Measurements from ENCODE around the gene SIL1.
"Not testable (repeated sequence)": the region's sequence is repeated elsewhere in the genome, so short reads cannot be mapped to it uniquely, and the experiment has no call there.

The SIL1 gene

GRCh38 chr5:139194486-139194885 is 3.7 kb downstream of the SIL1 start:
- Histone ChIP-seq H3K18ac (ENCODE audit: low read depth in 1 of 2, low read length in 2 of 2) (no peak overlapping the region), H2AK5ac (ENCODE audit: low read length, severe bottlenecking) (no peak overlapping the region), H2BK12ac (ENCODE audit: low read length in 2 of 2) (no peak overlapping the region), H3K14ac (ENCODE audit: low read length in 2 of 2) (no peak overlapping the region), H2AFZ (ENCODE audit: low read depth, low read length) (no peak overlapping the region), H4K8ac (ENCODE audit: low read length) (no peak overlapping the region), H3K4me1 (ENCODE audit: control insufficient read depth, insufficient read depth, low read depth, low read length) (peaks cover 2% of the 10 kb centered on the region), H3K4me3 (ENCODE audit: insufficient read depth in 1 of 2, low read depth in 1 of 2, low read length in 2 of 2) (no peak overlapping the region), H3K4me2 (ENCODE audit: low read length, poor library complexity, severe bottlenecking) (no peak overlapping the region), H3K27ac (ENCODE audit: low read length, poor library complexity, severe bottlenecking) (no peak overlapping the region), H3K79me1 (replicated peaks; ENCODE audit: low read length, poor library complexity, severe bottlenecking) (peaks cover 29% of the 10 kb centered on the region), H2BK120ac (ENCODE audit: low read depth, low read length) (no peak overlapping the region), H3K23ac (ENCODE audit: low read length in 2 of 2) (no peak overlapping the region), H2BK15ac (ENCODE audit: low read depth, poor library complexity, severe bottlenecking) (no peak overlapping the region), H3K9me3 (ENCODE audit: control insufficient read depth, low read length) (no peaks in the 10 kb centered on the region), H3K9ac (ENCODE audit: low read length) (no peak overlapping the region), H2BK5ac (ENCODE audit: low read depth, low read length, poor library complexity, severe bottlenecking) (no peak overlapping the region), H3K27me3 (ENCODE audit: control insufficient read depth in 1 of 2, insufficient read depth in 1 of 2, low read length in 2 of 2) (no peaks in the 10 kb centered on the region), H3K36me3 (ENCODE audit: control insufficient read depth in 1 of 2, insufficient read depth in 2 of 2, low read depth in 1 of 2, low read length in 2 of 2) (peaks cover 3 to 4% of the 10 kb centered on the region in 2 experiments), H4K91ac (ENCODE audit: low read length) (no peak overlapping the region), H3K4ac (ENCODE audit: low read depth in 1 of 2, low read length in 2 of 2) (no peak overlapping the region)
- WGBS = 96% methylated on average over 3 of the region's 3 CpGs
- DNase-seq = no peak

- H3K4me1 ChIP-seq (ENCODE audit: control insufficient read depth, insufficient read depth, low read depth, low read length) = peaks cover 2% of the 10 kb centered on the region
- H4K91ac ChIP-seq (ENCODE audit: low read length) = no peak overlapping the region
- no peak overlapping the region for H3K4me2 ChIP-seq (ENCODE audit: low read length, poor library complexity, severe bottlenecking)
- H2BK15ac ChIP-seq (ENCODE audit: low read depth, poor library complexity, severe bottlenecking) = no peak overlapping the region
- H3K27me3 ChIP-seq (ENCODE audit: control insufficient read depth in 1 of 2, insufficient read depth in 1 of 2, low read length in 2 of 2) = no peaks in the 10 kb centered on the region
- H2BK5ac ChIP-seq (ENCODE audit: low read depth, low read length, poor library complexity, severe bottlenecking) = no peak overlapping the region
- H2AK5ac ChIP-seq (ENCODE audit: low read length, severe bottlenecking) = no peak overlapping the region
- no peak overlapping the region for H3K4ac ChIP-seq (ENCODE audit: low read depth in 1 of 2, low read length in 2 of 2)
- peaks cover 3 to 4% of the 10 kb centered on the region in 2 experiments for H3K36me3 ChIP-seq (ENCODE audit: control insufficient read depth in 1 of 2, insufficient read depth in 2 of 2, low read depth in 1 of 2, low read length in 2 of 2)
- no peak overlapping the region for H2AFZ ChIP-seq (ENCODE audit: low read depth, low read length)
- no peak overlapping the region for H2BK120ac ChIP-seq (ENCODE audit: low read depth, low read length)
- no peak overlapping the region for H3K9ac ChIP-seq (ENCODE audit: low read length)
- no peaks in the 10 kb centered on the region for H3K9me3 ChIP-seq (ENCODE audit: control insufficient read depth, low read length)
- 100% methylated on average over 1 of the region's 1 CpG for WGBS
- DNase-seq = no peak
- H3K79me1 ChIP-seq (replicated peaks; ENCODE audit: low read length, poor library complexity, severe bottlenecking) = peaks cover 31% of the 10 kb centered on the region
- no peak overlapping the region for H4K8ac ChIP-seq (ENCODE audit: low read length)
- no peak overlapping the region for H3K4me3 ChIP-seq (ENCODE audit: insufficient read depth in 1 of 2, low read depth in 1 of 2, low read length in 2 of 2)
- H2BK12ac ChIP-seq (ENCODE audit: low read length in 2 of 2) = no peak overlapping the region
- no peak overlapping the region for H3K14ac ChIP-seq (ENCODE audit: low read length in 2 of 2)
- no peak overlapping the region for H3K18ac ChIP-seq (ENCODE audit: low read depth in 1 of 2, low read length in 2 of 2)
- no peak overlapping the region for H3K23ac ChIP-seq (ENCODE audit: low read length in 2 of 2)
- no peak overlapping the region for H3K27ac ChIP-seq (ENCODE audit: low read length, poor library complexity, severe bottlenecking)
Measured at GRCh38 chr5:139193928-139194327, 4.2 kb downstream of the SIL1 start.

GRCh38 chr5:139192906-139193305 is 5.3 kb downstream of the SIL1 start:
- H2AFZ ChIP-seq (ENCODE audit: low read depth, low read length); H3K9me3 ChIP-seq (ENCODE audit: control insufficient read depth, low read length); H2BK15ac ChIP-seq (ENCODE audit: low read depth, poor library complexity, severe bottlenecking); H3K4me1 ChIP-seq (ENCODE audit: control insufficient read depth, insufficient read depth, low read depth, low read length); H4K91ac ChIP-seq (ENCODE audit: low read length); H4K8ac ChIP-seq (ENCODE audit: low read length); H3K14ac ChIP-seq (ENCODE audit: low read length in 2 of 2); H2BK120ac ChIP-seq (ENCODE audit: low read depth, low read length); H3K4me2 ChIP-seq (ENCODE audit: low read length, poor library complexity, severe bottlenecking); H3K4me3 ChIP-seq (ENCODE audit: insufficient read depth in 1 of 2, low read depth in 1 of 2, low read length in 2 of 2); H3K36me3 ChIP-seq (ENCODE audit: control insufficient read depth in 1 of 2, insufficient read depth in 2 of 2, low read depth in 1 of 2, low read length in 2 of 2); H3K4ac ChIP-seq (ENCODE audit: low read depth in 1 of 2, low read length in 2 of 2); H2BK12ac ChIP-seq (ENCODE audit: low read length in 2 of 2); H3K23ac ChIP-seq (ENCODE audit: low read length in 2 of 2); H2BK5ac ChIP-seq (ENCODE audit: low read depth, low read length, poor library complexity, severe bottlenecking); H3K27me3 ChIP-seq (ENCODE audit: control insufficient read depth in 1 of 2, insufficient read depth in 1 of 2, low read length in 2 of 2); DNase-seq; H3K9ac ChIP-seq (ENCODE audit: low read length); H3K18ac ChIP-seq (ENCODE audit: low read depth in 1 of 2, low read length in 2 of 2); H3K27ac ChIP-seq (ENCODE audit: low read length, poor library complexity, severe bottlenecking); H2AK5ac ChIP-seq (ENCODE audit: low read length, severe bottlenecking): not testable (repeated sequence)
- 96% methylated on average over 4 of the region's 4 CpGs for WGBS
- H3K79me1 ChIP-seq (replicated peaks; ENCODE audit: low read length, poor library complexity, severe bottlenecking) = peaks cover 34% of the 10 kb centered on the region

GRCh38 chr5:139191954-139192353 is 6.2 kb downstream of the SIL1 start:
- not testable (repeated sequence) for DNase-seq; H2BK12ac ChIP-seq (ENCODE audit: low read length in 2 of 2); H2BK15ac ChIP-seq (ENCODE audit: low read depth, poor library complexity, severe bottlenecking); H3K27ac ChIP-seq (ENCODE audit: low read length, poor library complexity, severe bottlenecking); H2BK120ac ChIP-seq (ENCODE audit: low read depth, low read length); H3K4me1 ChIP-seq (ENCODE audit: control insufficient read depth, insufficient read depth, low read depth, low read length); H3K18ac ChIP-seq (ENCODE audit: low read depth in 1 of 2, low read length in 2 of 2); H4K91ac ChIP-seq (ENCODE audit: low read length); H3K4me2 ChIP-seq (ENCODE audit: low read length, poor library complexity, severe bottlenecking); H2BK5ac ChIP-seq (ENCODE audit: low read depth, low read length, poor library complexity, severe bottlenecking); H2AFZ ChIP-seq (ENCODE audit: low read depth, low read length); H3K14ac ChIP-seq (ENCODE audit: low read length in 2 of 2); H3K4me3 ChIP-seq (ENCODE audit: insufficient read depth in 1 of 2, low read depth in 1 of 2, low read length in 2 of 2); H3K36me3 ChIP-seq (ENCODE audit: control insufficient read depth in 1 of 2, insufficient read depth in 2 of 2, low read depth in 1 of 2, low read length in 2 of 2); H3K23ac ChIP-seq (ENCODE audit: low read length in 2 of 2); H3K9me3 ChIP-seq (ENCODE audit: control insufficient read depth, low read length); H3K27me3 ChIP-seq (ENCODE audit: control insufficient read depth in 1 of 2, insufficient read depth in 1 of 2, low read length in 2 of 2); H4K8ac ChIP-seq (ENCODE audit: low read length); H3K9ac ChIP-seq (ENCODE audit: low read length); H2AK5ac ChIP-seq (ENCODE audit: low read length, severe bottlenecking); H3K4ac ChIP-seq (ENCODE audit: low read depth in 1 of 2, low read length in 2 of 2)
- WGBS = 93% methylated on average over 3 of the region's 3 CpGs
- H3K79me1 ChIP-seq (replicated peaks; ENCODE audit: low read length, poor library complexity, severe bottlenecking) = peaks cover 32% of the 10 kb centered on the region

Measured in mesenchymal stem cell (in vitro differentiated cells and primary cell).